H7 (cell line): Measurements from ENCODE around the gene SERPINA4. TPM values are rescaled to one million over a fixed set of nuclear protein-coding genes. Genes with fewer than 3 reads are reported as not detected.

ENCODE experiments used
- DNase-seq: peaks from one replicate; pipeline ENCODE4 v3.0.0; 2012
- H3K27me3 ChIP-seq: 2 replicates; pipeline ENCODE4 v1.6.0; 2011; ENCODE audit warnings: mild to moderate bottlenecking, low read length; ENCODE audit not compliant: control insufficient read depth, insufficient read depth
- H3K36me3 ChIP-seq: replicated peaks from 2 replicates; pipeline ENCODE4 v1.5.1; 2011; ENCODE audit warnings: low read length; ENCODE audit not compliant: control insufficient read depth, insufficient read depth
- H3K4me3 ChIP-seq: 2 replicates; pipeline ENCODE4 v1.5.1; 2011; ENCODE audit warnings: low read depth, mild to moderate bottlenecking, control low read depth, low read length, moderate library complexity; ENCODE audit not compliant: insufficient read depth
- total RNA-seq: library from RNA; depleted of rRNA; stranded (reverse); fragments of >200 nt; shearing (Covaris generic); gene quantifications from 2 replicates; pipeline ENCODE4 v1.2.3, GENCODE V29; 2014; rRNA removed

The SERPINA4 gene
- total RNA-seq, result not detected in 2 replicates

DNA sequence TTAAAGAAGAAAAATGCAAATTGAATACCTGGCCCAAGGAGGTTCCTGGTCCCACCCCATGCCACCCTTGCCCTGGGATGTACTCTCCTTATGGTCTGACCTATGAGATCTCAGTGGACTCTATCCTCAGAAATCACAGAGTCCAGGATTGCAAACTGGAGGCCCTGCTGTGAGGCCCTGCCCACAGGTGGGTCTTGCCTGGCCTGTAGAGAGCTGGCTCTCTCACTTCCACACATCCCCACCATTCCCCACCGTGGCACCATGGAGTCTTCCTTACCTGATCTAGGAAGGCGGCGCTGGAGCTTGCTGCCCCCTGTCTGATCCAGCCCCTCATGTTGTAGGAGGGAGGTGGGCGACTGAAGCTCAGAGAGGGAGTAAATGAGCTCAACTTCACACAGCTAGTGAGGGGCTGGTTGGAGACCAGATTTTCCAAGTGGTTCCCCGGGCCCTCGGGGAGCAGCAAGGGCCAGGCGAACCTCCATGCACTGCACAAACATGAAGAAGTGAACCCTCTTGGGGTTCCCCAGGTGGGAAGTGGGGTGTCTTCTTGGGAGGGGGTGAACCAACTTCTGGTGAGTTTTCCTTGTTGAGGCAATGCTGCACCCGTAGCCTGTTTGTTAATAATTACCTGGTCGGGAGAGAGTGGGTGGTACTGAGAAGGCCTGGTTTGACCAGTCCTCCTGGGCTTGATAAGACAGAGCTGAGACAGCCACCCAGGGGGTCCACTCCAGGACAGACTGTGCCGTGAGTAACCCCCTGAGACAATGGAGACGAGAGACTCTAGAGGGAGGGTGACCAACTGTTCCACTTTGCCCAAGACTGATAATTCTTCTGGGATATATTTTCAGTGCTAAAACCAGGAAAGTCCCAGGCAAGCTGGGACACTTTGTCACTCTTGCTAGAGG, at the start of gene SERPINA4:
Gene SERPINA4 (plus strand): TSS at position 692 of the 905 bp plus-strand sequence. CDS start 2,041 bp downstream, outside the sequence.
- no peaks in the 10 kb centered on the region for H3K36me3 ChIP-seq
- H3K27me3 ChIP-seq, result no peaks in the 10 kb centered on the region
- DNase-seq, result no peak
- no peak within 1 kb of the TSS for H3K4me3 ChIP-seq

- H3K36me3 ChIP-seq, result no peaks in the 10 kb centered on the region
- H3K4me3 ChIP-seq, result no peak overlapping the region
- DNase-seq, result no peak
- H3K27me3 ChIP-seq, result no peaks in the 10 kb centered on the region
Measured at GRCh38 chr14:94514351-94514750, 46.9 kb upstream of the SERPINA4 start.

GRCh38 chr14:94515426-94515825, 45.8 kb upstream of the SERPINA4 start:
- H3K36me3 ChIP-seq, result no peaks in the 10 kb centered on the region
- no peak for DNase-seq
- H3K27me3 ChIP-seq, result no peaks in the 10 kb centered on the region
- no peak overlapping the region for H3K4me3 ChIP-seq

DNA sequence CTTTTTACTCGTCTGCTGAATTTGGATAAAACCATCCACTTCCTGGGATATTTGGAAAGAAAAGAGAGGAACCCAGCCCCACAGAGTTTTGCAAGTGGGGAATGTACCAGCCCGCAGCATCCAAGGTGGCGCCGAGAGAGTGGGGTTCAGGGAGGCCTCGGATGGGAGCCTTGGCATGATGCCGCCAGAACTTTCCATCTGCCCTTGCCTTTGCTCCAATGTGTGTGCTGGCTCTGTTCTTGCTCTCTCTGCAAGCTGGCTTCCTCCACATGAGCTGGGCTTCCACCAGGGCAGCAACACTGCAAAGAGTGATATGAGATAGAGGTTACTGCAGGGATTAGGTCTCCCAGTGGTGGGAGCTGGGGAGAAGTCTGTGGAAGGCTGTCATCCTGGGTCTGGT, 45.4 kb upstream of the SERPINA4 start:
- DNase-seq, result no peak
- no peak overlapping the region for H3K4me3 ChIP-seq
- no peaks in the 10 kb centered on the region for H3K27me3 ChIP-seq
- no peaks in the 10 kb centered on the region for H3K36me3 ChIP-seq

- DNase-seq, result no peak
- no peak overlapping the region for H3K4me3 ChIP-seq
- no peaks in the 10 kb centered on the region for H3K36me3 ChIP-seq
- no peaks in the 10 kb centered on the region for H3K27me3 ChIP-seq
Measured at GRCh38 chr14:94517248-94517640, 44.0 kb upstream of the SERPINA4 start.

DNA sequence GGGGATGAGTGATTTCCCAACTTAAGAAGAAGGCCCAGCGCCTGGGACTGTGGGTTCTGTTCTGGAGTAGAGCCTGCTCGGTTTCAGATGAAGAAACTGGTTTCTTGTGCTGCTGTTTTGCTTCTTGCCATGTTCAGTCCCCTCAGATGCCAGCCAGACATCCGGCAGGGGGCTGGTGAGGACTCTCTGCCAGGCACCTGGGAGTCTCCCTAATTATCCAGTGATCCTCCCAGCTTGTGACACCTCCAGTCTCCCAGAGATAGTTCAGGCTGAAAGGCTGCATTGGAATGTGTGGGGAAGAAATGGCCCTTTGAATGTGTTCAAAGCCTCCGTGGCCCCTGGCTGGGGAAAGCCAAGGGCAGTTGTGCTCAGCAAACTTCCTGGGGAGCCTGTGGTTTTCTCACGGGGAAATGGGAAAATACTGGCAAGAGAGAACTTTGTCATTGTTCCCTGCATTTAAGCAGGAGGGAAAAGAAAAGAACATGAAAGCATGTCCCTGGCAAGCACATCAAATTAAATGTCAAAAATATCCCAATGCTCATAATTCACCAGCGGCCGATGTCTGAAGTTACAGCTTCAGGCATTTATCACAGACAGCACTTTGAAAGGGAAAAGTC, 43.5 kb upstream of the SERPINA4 start:
- H3K27me3 ChIP-seq, result no peaks in the 10 kb centered on the region
- no peak for DNase-seq
- H3K36me3 ChIP-seq, result no peaks in the 10 kb centered on the region
- no peak overlapping the region for H3K4me3 ChIP-seq

DNA sequence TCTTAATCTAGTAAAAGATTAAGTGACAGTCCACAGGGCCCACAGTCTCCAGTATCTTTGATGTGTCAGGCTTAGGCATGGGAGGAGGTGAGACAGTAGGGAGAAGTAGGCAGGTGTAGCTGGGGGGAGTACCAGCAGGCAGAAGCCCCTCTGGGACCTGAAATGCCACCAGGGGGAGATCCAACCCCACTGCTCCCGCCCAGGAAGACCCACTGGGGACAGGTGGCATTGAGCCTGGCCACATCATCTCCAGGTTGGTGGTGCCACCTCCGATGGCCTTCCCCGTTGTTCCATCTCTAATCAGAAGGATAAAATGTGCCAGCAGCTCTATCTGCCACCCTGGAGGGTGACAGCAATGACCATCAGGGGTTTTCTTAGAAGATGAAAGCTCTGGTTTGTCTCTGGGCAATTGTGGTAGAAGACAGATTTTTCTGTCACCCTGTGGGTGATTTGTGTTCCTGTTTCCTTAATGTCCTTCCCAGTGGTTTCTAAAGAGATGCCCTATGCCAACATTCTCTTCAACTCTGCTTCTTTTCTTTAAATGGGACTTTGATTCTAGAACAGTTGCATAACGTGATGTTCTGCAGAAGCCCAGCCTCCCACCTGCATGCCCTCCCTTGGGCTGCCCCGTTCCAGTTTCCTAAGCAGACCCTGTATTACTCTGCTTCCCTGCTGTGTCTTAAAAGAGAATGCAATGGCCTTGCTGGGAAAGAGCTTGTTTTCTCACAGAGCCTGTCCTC, 39.7 kb upstream of the SERPINA4 start:
- no peaks in the 10 kb centered on the region for H3K27me3 ChIP-seq
- no peak for DNase-seq
- no peak overlapping the region for H3K4me3 ChIP-seq
- H3K36me3 ChIP-seq, result no peaks in the 10 kb centered on the region

DNA sequence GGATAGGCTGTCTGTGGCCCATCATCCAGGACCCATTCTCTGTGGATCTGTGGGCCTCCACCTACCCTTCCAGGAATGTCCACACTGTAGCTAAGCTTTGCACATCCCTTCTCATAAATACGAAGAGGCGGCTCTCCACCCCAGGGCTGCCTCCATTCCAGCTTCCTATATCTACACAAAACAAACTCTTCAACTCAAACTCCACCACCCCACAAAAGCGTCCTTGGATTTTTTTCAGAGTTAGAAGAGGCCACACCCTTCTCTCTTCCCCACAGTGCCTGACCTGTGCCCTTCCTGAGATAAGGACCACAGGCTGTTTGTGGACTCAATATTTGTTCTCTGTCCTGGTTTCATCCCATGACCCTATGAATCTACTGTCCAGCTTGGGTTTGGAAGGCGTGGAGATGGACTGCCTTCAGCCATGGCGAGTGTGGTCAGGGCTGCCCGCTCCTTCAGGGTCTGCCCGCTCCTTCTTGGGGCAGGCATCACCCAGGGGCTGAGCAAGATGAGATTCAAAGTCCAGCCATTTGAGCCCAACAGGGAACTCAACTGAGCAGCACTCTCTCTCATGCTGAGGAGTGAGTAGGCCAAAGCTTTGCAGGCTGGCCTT, 39.0 kb upstream of the SERPINA4 start:
- Histone ChIP-seq H3K4me3 (no peak overlapping the region), H3K27me3 (no peaks in the 10 kb centered on the region), H3K36me3 (no peaks in the 10 kb centered on the region)
- no peak for DNase-seq

GRCh38 chr14:94523265-94523664, 38.0 kb upstream of the SERPINA4 start:
- H3K36me3 ChIP-seq, result no peaks in the 10 kb centered on the region
- no peak for DNase-seq
- H3K27me3 ChIP-seq, result no peaks in the 10 kb centered on the region
- no peak overlapping the region for H3K4me3 ChIP-seq

GRCh38 chr14:94524093-94524492, 37.1 kb upstream of the SERPINA4 start:
- no peaks in the 10 kb centered on the region for H3K27me3 ChIP-seq
- no peaks in the 10 kb centered on the region for H3K36me3 ChIP-seq
- DNase-seq, result no peak
- H3K4me3 ChIP-seq, result no peak overlapping the region

- Histone ChIP-seq H3K4me3 (no peak overlapping the region), H3K36me3 (no peaks in the 10 kb centered on the region), H3K27me3 (no peaks in the 10 kb centered on the region)
- DNase-seq, result no peak
Measured at GRCh38 chr14:94531187-94531586, 30.1 kb upstream of the SERPINA4 start.

- H3K4me3 ChIP-seq, result no peak overlapping the region
- DNase-seq, result no peak
- no peaks in the 10 kb centered on the region for H3K27me3 ChIP-seq
- H3K36me3 ChIP-seq, result no peaks in the 10 kb centered on the region
Measured at GRCh38 chr14:94532447-94532846, 28.8 kb upstream of the SERPINA4 start.

DNA sequence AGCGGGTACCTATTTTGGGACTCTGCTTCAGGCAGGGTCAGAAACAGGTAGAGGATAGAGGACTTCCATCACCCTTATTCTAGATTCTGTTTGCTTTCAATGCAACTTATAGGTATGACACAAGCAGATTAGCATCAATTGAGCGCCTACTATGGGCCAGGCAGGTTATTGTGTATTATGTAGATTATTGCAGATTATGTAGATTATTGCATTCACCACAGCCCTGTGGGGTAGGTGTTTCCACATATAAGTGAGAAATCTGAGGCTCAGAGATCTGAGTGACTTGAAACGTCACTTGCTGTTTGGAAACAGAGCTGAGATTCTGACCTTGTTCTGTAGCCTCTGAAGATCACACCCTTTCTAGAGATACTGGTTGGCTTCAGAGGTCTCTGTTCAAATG, 25.7 kb upstream of the SERPINA4 start:
- no peaks in the 10 kb centered on the region for H3K27me3 ChIP-seq
- no peak for DNase-seq

GRCh38 chr14:94536836-94537235, 24.4 kb upstream of the SERPINA4 start:
- Histone ChIP-seq H3K27me3 (no peaks in the 10 kb centered on the region), H3K36me3 (no peaks in the 10 kb centered on the region), H3K4me3 (no peak overlapping the region)
- DNase-seq, result no peak

More for the DNA sequence above, 25.7 kb upstream of the SERPINA4 start:
- no peaks in the 10 kb centered on the region for H3K36me3 ChIP-seq
- no peak overlapping the region for H3K4me3 ChIP-seq
